Vagina (tissue), 2 donors: Measurements from ENCODE around the gene DUSP5. TPM values are rescaled to one million over a fixed set of nuclear protein-coding genes. Genes with fewer than 3 reads are reported as not detected.

Experiments used
- DNase-seq, 2 donors: peaks; one replicate each; pipeline ENCODE4 v3.0.0-alpha.2; 2017; ENCODE audit errors: extremely low spot score in 2 of 2
- H3K27ac ChIP-seq: fragments of 200-600 bp; sonication (generic); one replicate; pipeline ENCODE4 v1.5.1; 2019
- H3K27me3 ChIP-seq: fragments of 200-600 bp; sonication (generic); one replicate; pipeline ENCODE4 v1.5.1; 2019
- H3K36me3 ChIP-seq, 2 donors: fragments of 200-600 bp; sonication (generic); one replicate each; pipeline ENCODE4 v1.5.1; 2017 to 2019
- H3K4me1 ChIP-seq: fragments of 200-600 bp; sonication (generic); one replicate; pipeline ENCODE4 v1.5.1; 2019
- H3K4me3 ChIP-seq, 2 donors: fragments of 200-600 bp; sonication (generic); 1 replicate in 1 of 2; 2 replicates in 1 of 2; pipeline ENCODE4 v1.5.1; 2016 to 2019
- H3K9me3 ChIP-seq: fragments of 200-600 bp; sonication (generic); one replicate; pipeline ENCODE4 v1.5.1; 2019
- POLR2A ChIP-seq, 2 donors: fragments of 450-650 bp; IDR thresholded peaks; one replicate each; pipeline ENCODE4 v1.6.1; 2017; ENCODE audit warnings: antibody characterized with exemption in 2 of 2, mild to moderate bottlenecking in 2 of 2, moderate library complexity in 2 of 2
- POLR2AphosphoS5 ChIP-seq, 2 donors: sonication (generic); formaldehyde crosslinking; IDR thresholded peaks; one replicate each; pipeline ENCODE4 v1.9.0; 2017; ENCODE audit warnings: antibody characterized with exemption in 2 of 2, mild to moderate bottlenecking in 2 of 2, low read depth in 1 of 2; ENCODE audit not compliant: insufficient read depth in 1 of 2
- intact Hi-C: fragments of 100-400 bp; cut with DNase I; formaldehyde crosslinking; loops from one replicate; pipeline ENCODE4 v1.15.1; 2023
- total RNA-seq: library from RNA; depleted of rRNA; stranded (reverse); fragments of >200 nt; gene quantifications from one replicate; pipeline ENCODE4 v1.2.3, GENCODE V29; 2016
- TF ChIP-seq, protein P1 (sequence below), 3 experiments: fragments of 450-650 bp in 2 of 3; fragments of 200-600 bp in 1 of 3; sonication (generic) in 1 of 3; IDR thresholded peaks; one replicate each; pipeline ENCODE4 v1.5.1; 2017 to 2019; ENCODE audit warnings: antibody characterized with exemption in 3 of 3, mild to moderate bottlenecking in 2 of 3, moderate library complexity in 2 of 3

The DUSP5 gene
- total RNA-seq, 1 donor from 2014 or later = 75.1 TPM

DNA sequence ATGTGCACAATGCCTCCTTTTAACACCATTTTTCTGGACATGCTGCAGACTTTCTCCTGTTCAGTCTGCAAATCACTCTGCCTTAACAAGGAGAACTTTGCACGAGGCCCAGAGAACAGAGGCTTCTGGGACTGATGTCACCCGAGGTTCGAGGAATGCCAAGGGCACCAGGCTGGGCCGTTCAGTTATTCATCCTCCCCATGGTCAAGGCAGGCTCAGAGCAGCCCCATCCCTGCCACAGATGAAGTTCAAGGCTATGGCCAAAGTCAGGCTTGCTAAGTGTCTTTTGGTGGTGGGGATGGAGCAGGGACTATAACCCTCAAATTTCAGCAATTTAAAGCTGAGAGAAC is 9.4 kb upstream of the DUSP5 start:
- TF ChIP-seq POLR2A (IDR thresholded peaks at IDR 0.05) = no peak
- no peak for TF ChIP-seq POLR2AphosphoS5 (IDR thresholded peaks at IDR 0.05; ENCODE audit: insufficient read depth in 1 of 2, low read depth in 1 of 2)
- TF ChIP-seq, protein P1, sequence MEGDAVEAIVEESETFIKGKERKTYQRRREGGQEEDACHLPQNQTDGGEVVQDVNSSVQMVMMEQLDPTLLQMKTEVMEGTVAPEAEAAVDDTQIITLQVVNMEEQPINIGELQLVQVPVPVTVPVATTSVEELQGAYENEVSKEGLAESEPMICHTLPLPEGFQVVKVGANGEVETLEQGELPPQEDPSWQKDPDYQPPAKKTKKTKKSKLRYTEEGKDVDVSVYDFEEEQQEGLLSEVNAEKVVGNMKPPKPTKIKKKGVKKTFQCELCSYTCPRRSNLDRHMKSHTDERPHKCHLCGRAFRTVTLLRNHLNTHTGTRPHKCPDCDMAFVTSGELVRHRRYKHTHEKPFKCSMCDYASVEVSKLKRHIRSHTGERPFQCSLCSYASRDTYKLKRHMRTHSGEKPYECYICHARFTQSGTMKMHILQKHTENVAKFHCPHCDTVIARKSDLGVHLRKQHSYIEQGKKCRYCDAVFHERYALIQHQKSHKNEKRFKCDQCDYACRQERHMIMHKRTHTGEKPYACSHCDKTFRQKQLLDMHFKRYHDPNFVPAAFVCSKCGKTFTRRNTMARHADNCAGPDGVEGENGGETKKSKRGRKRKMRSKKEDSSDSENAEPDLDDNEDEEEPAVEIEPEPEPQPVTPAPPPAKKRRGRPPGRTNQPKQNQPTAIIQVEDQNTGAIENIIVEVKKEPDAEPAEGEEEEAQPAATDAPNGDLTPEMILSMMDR (IDR thresholded peaks at IDR 0.05) = no peak
- Histone ChIP-seq H3K36me3 (no peaks in the 10 kb centered on the region), H3K9me3 (no peaks in the 10 kb centered on the region), H3K27me3 (no peaks in the 10 kb centered on the region), H3K4me3 (no peak overlapping the region), H3K27ac (no peak overlapping the region), H3K4me1 (no peaks in the 10 kb centered on the region)
- intact Hi-C loops = no loop called here
- DNase-seq = no peak

DNA sequence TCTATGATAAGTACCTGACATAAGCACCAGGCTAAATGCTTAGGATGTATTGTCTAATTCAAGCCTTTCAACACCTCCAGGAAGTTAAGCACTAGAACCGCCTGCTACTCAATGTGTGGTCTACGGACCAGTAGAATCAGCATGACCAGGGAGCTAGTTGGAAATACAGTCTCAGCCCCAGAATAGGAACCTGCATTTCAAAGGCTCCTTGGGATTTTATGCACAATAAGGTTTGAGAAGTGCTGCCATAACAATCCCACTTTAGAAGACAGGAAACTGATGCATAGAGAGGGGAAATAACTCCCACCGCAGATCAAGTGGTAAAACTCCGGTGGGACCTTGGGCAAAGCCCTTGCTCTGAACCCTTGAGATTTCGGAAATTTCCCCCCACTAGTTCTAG is 8.8 kb upstream of the DUSP5 start:
- Histone ChIP-seq H3K4me1 (no peaks in the 10 kb centered on the region), H3K4me3 (no peak overlapping the region), H3K27ac (no peak overlapping the region), H3K36me3 (no peaks in the 10 kb centered on the region), H3K9me3 (no peaks in the 10 kb centered on the region), H3K27me3 (no peaks in the 10 kb centered on the region)
- intact Hi-C loops = no loop called here
- TF ChIP-seq POLR2AphosphoS5 (IDR thresholded peaks at IDR 0.05; ENCODE audit: insufficient read depth in 1 of 2, low read depth in 1 of 2) = no peak
- no peak for TF ChIP-seq POLR2A (IDR thresholded peaks at IDR 0.05)
- TF ChIP-seq, protein P1 (IDR thresholded peaks at IDR 0.05) = no peak
- DNase-seq = no peak

DNA sequence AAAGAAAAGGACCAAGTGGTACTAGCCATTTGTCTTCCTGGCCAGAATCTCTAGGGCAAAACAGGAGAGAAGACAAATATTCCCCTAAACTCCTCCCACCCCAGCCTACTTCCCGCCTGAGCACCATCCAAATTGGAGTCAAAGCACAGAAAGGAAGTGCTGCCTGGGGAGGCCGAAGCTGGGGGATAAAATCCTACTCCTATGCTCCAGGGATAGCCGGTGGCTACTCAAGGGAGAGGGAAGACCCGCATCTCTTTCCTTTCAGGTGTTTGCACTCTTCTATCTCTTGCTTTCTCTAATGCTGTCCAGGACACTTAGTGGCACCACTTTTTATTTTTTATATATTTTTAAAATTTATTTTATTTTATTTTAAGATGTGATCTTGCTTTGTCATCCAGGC is 7.1 kb upstream of the DUSP5 start:
- DNase-seq = no peak
- H3K4me3 ChIP-seq = no peak overlapping the region
- H3K36me3 ChIP-seq = no peaks in the 10 kb centered on the region
- no peaks in the 10 kb centered on the region for H3K9me3 ChIP-seq
- intact Hi-C loops = loop anchor here (10.0 kb wide), 1 partner anchor 1134 kb away; no protein-coding TSS in a partner anchor
- TF ChIP-seq POLR2AphosphoS5 (IDR thresholded peaks at IDR 0.05; ENCODE audit: insufficient read depth in 1 of 2, low read depth in 1 of 2) (no peak), POLR2A (IDR thresholded peaks at IDR 0.05) (no peak)
- TF ChIP-seq, protein P1 (IDR thresholded peaks at IDR 0.05) = no peak
- H3K4me1 ChIP-seq = peaks cover 2% of the 10 kb centered on the region
- no peaks in the 10 kb centered on the region for H3K27me3 ChIP-seq
- no peak overlapping the region for H3K27ac ChIP-seq

DNA sequence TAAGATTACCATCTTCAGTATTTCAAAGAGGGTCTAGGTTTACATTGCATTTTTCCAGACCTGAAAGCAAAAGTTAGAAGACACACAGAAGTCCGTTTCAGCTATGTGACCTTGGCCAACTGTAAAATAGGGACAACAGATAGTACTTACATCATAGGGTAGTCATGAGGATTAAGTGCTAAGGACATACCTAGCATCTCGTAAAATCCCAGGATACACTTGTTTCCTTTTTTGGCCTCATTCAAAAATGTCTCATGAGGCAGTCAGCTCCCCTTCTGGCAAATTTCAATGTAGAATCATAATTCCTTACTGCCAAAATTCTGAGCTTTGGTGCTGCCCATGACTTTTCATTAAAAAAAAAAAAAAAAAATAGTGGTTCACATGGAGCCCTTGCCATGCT is 6.4 kb upstream of the DUSP5 start:
- H3K36me3 ChIP-seq = no peaks in the 10 kb centered on the region
- no peak overlapping the region for H3K27ac ChIP-seq
- intact Hi-C loops = loop anchor here (10.0 kb wide), 1 partner anchor 1133 kb away; no protein-coding TSS in a partner anchor
- no peaks in the 10 kb centered on the region for H3K27me3 ChIP-seq
- no peak for DNase-seq
- TF ChIP-seq, protein P1 (IDR thresholded peaks at IDR 0.05) = no peak
- TF ChIP-seq POLR2AphosphoS5 (IDR thresholded peaks at IDR 0.05; ENCODE audit: insufficient read depth in 1 of 2, low read depth in 1 of 2) = peak in 1 of 2 donors; percentile 46
- TF ChIP-seq POLR2A (IDR thresholded peaks at IDR 0.05) = no peak
- H3K4me3 ChIP-seq = no peak overlapping the region
- peaks cover 9% of the 10 kb centered on the region for H3K4me1 ChIP-seq
- H3K9me3 ChIP-seq = no peaks in the 10 kb centered on the region

DNA sequence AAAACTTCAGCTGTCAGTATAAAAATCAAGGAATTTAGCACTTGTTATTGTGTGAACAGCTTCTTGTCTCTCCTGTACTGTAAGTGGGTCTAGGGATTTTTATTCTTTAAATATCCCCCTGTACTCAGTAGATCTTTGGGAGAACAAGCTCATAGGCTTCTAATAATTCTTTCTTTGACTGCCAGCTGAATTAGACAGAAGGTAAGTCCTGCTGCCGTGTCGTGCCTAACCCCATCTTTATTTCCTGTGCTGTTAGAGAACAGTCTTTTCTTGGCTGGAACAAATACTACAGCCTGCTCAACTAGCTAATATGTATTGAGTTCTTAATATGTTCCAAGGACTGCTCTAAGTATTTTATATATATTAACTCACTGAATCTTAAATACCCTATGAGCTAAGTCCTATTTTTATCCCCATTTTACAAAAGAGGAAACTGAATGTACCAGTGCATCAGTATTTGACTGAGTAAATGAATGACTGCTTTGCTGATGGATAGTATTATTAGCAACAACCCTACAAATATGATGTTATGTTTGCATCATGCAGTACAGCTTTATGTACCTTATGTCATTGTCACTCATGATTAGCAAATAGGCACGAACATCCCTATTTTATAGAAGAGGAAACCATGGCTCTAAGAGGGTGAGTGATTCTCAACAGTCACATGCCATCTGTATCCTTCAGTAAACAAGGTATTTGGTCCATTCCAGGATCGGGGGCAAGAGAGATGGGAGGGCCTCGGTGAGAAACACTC is 5.5 kb upstream of the DUSP5 start:
- no peak for DNase-seq
- Histone ChIP-seq H3K9me3 (no peaks in the 10 kb centered on the region), H3K27me3 (no peaks in the 10 kb centered on the region), H3K4me1 (peaks cover 16% of the 10 kb centered on the region), H3K4me3 (no peak overlapping the region), H3K27ac (no peak overlapping the region), H3K36me3 (no peaks in the 10 kb centered on the region)
- intact Hi-C loops = loop anchor here (10.0 kb wide), 1 partner anchor 1133 kb away; no protein-coding TSS in a partner anchor
- TF ChIP-seq POLR2A (IDR thresholded peaks at IDR 0.05) (no peak), POLR2AphosphoS5 (IDR thresholded peaks at IDR 0.05; ENCODE audit: insufficient read depth in 1 of 2, low read depth in 1 of 2) (no peak)
- TF ChIP-seq, protein P1 (IDR thresholded peaks at IDR 0.05) = no peak
